ENCODE results near the gene MYOF. TPM values are rescaled to one million over a fixed set of nuclear protein-coding genes. Genes with fewer than 3 reads are reported as not detected.

MYOF gene
- total RNA-seq, 1 experiment from 2014 or later, result 3.0 TPM

- Histone ChIP-seq H3K27me3 (ENCODE audit: control insufficient read depth, insufficient read depth, low read length) (no peaks in the 10 kb centered on the region), H3K36me3 (replicated peaks; ENCODE audit: control insufficient read depth, insufficient read depth, low read length) (no peaks in the 10 kb centered on the region), H3K4me3 (ENCODE audit: insufficient read depth, low read depth, low read length) (no peak overlapping the region)
- no peak for DNase-seq
Measured at GRCh38 chr10:93385345-93385744, 96.8 kb downstream of the MYOF start.

GRCh38 chr10:93384006-93384405 lies 98.1 kb downstream of the MYOF start:
- H3K36me3 ChIP-seq (replicated peaks; ENCODE audit: control insufficient read depth, insufficient read depth, low read length), result no peaks in the 10 kb centered on the region
- no peak for DNase-seq
- H3K27me3 ChIP-seq (ENCODE audit: control insufficient read depth, insufficient read depth, low read length), result no peaks in the 10 kb centered on the region
- H3K4me3 ChIP-seq (ENCODE audit: insufficient read depth, low read depth, low read length), result no peak overlapping the region

DNA sequence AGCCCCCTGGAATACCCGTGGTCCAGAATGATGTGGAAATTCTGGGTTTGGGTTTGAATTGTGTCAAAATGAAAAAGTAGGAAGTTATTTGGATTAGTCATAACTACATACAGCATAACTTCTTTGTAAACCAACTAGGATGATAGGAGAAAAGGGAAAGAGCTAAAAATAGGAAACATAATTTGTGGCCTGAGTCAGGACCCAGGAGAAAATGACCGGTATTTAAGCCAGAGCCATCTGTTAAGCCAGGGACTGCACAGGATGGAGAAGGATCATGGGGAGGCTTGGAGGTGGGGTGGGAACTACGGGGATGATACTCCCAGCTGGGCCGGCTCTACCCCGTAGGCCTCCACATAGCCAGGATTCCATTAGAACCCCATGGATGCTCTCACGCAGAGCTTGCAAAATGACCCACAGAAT lies 98.6 kb downstream of the MYOF start:
- H3K36me3 ChIP-seq (replicated peaks; ENCODE audit: control insufficient read depth, insufficient read depth, low read length), result no peaks in the 10 kb centered on the region
- H3K27me3 ChIP-seq (ENCODE audit: control insufficient read depth, insufficient read depth, low read length), result no peaks in the 10 kb centered on the region
- no peak for DNase-seq
- no peak overlapping the region for H3K4me3 ChIP-seq (ENCODE audit: insufficient read depth, low read depth, low read length)

DNA sequence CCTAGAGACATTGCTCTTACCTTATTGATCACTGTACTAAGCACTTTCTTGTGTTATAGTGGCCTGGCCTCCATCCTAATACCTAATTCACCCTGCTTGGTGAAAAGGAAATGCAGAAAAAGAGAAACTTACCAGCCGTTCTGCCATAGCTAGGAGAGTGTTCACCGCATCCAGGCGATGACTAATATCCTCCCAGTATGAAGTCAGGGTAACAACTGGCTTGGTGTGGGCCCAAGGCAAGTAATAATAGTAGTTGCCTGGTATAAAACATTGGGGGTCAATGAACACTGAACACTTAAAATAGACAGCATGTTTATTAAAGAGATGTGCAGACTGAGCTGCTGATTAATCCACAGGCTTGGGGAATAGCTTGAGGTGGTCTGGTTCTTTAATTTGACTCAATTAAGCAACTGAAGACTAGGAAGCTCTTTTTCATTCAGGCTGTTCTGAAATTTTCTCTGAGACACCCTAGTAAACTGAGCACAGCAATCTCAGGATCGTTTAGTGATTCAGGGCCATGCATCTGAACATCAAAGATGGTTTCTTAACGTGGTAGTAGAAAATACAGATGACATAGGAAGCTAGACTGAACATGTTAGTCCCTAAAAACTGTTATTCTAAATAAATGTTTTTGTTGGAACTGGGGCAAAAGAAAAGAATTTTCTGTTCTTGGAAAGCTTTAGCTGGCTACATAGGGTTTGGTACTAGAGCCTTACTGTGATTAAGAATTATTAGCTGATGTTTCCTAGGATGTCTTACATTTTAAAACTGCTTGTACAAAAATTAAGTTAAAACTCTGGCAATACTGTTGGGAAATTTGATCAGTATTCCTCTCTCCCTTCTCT lies 102.2 kb downstream of the MYOF start:
- no peak for DNase-seq
- Histone ChIP-seq H3K4me3 (ENCODE audit: insufficient read depth, low read depth, low read length) (no peak overlapping the region), H3K27me3 (ENCODE audit: control insufficient read depth, insufficient read depth, low read length) (no peaks in the 10 kb centered on the region), H3K36me3 (replicated peaks; ENCODE audit: control insufficient read depth, insufficient read depth, low read length) (no peaks in the 10 kb centered on the region)

- DNase-seq, result no peak
- H3K4me3 ChIP-seq (ENCODE audit: insufficient read depth, low read depth, low read length), result no peak overlapping the region
- no peaks in the 10 kb centered on the region for H3K27me3 ChIP-seq (ENCODE audit: control insufficient read depth, insufficient read depth, low read length)
- H3K36me3 ChIP-seq (replicated peaks; ENCODE audit: control insufficient read depth, insufficient read depth, low read length), result no peaks in the 10 kb centered on the region
Measured at GRCh38 chr10:93378997-93379730, 103.0 kb downstream of the MYOF start.

- DNase-seq, result no peak
- Histone ChIP-seq H3K27me3 (ENCODE audit: control insufficient read depth, insufficient read depth, low read length) (no peaks in the 10 kb centered on the region), H3K4me3 (ENCODE audit: insufficient read depth, low read depth, low read length) (no peak overlapping the region), H3K36me3 (replicated peaks; ENCODE audit: control insufficient read depth, insufficient read depth, low read length) (no peaks in the 10 kb centered on the region)
Measured at GRCh38 chr10:93378039-93378438, 104.1 kb downstream of the MYOF start.

- Histone ChIP-seq H3K36me3 (replicated peaks; ENCODE audit: control insufficient read depth, insufficient read depth, low read length) (no peaks in the 10 kb centered on the region), H3K4me3 (ENCODE audit: insufficient read depth, low read depth, low read length) (no peak overlapping the region), H3K27me3 (ENCODE audit: control insufficient read depth, insufficient read depth, low read length) (no peaks in the 10 kb centered on the region)
- peak; percentile 68 for DNase-seq
Measured at GRCh38 chr10:93376372-93377293, 105.5 kb downstream of the MYOF start.

- H3K27me3 ChIP-seq (ENCODE audit: control insufficient read depth, insufficient read depth, low read length), result no peaks in the 10 kb centered on the region
- DNase-seq, result no peak
- no peaks in the 10 kb centered on the region for H3K36me3 ChIP-seq (replicated peaks; ENCODE audit: control insufficient read depth, insufficient read depth, low read length)
- H3K4me3 ChIP-seq (ENCODE audit: insufficient read depth, low read depth, low read length), result no peak overlapping the region
Measured at GRCh38 chr10:93370961-93371360, 111.2 kb downstream of the MYOF start.

DNA sequence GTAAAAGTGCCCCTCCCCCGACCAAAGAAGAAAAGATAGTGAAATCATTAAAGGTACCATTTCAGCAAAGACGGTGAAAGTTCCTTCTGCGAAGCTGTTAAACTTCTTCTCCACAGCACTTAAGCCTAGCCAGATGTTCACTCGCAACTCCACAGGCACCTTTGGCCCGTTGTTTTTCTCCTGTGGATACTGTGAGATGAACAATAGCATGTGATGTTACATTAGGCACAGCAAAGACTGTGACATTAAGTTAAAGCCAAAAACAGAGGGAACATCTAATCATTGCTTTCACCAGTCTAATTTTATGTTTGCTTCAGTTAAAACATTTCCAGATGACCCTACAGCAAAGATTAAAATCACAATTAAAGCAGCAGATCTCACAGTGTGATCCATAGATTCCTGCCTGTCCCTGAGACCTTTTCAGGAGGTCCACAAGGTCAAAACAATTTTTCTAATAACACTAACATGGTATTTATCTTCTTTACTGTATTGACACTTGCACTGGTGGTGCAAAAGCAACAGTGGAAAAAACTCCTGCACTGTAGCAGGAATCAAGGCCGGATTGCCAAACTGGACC lies 112.5 kb downstream of the MYOF start:
- no peaks in the 10 kb centered on the region for H3K27me3 ChIP-seq (ENCODE audit: control insufficient read depth, insufficient read depth, low read length)
- DNase-seq, result no peak
- no peaks in the 10 kb centered on the region for H3K36me3 ChIP-seq (replicated peaks; ENCODE audit: control insufficient read depth, insufficient read depth, low read length)
- H3K4me3 ChIP-seq (ENCODE audit: insufficient read depth, low read depth, low read length), result no peak overlapping the region

DNA sequence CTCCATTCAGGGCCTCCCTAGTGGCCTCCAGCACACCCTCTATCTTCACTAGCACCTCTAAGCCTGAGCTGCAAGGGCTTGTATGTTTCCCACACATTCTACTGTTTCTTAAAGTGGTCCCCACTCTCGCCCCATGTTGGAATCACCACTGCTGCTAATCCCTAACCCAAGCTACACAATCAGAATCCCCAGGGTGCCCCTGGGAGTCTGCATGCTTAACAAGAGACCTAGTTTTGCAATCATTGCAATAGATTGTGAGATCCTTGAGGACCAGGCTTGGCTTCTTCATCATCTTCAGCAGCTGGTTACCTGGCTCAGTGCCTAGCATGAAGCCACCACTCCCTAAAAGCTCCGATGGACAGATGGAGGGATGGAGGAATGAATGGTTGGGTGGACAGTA lies 113.9 kb downstream of the MYOF start:
- Histone ChIP-seq H3K27me3 (ENCODE audit: control insufficient read depth, insufficient read depth, low read length) (no peaks in the 10 kb centered on the region), H3K4me3 (ENCODE audit: insufficient read depth, low read depth, low read length) (no peak overlapping the region), H3K36me3 (replicated peaks; ENCODE audit: control insufficient read depth, insufficient read depth, low read length) (no peaks in the 10 kb centered on the region)
- no peak for DNase-seq

DNA sequence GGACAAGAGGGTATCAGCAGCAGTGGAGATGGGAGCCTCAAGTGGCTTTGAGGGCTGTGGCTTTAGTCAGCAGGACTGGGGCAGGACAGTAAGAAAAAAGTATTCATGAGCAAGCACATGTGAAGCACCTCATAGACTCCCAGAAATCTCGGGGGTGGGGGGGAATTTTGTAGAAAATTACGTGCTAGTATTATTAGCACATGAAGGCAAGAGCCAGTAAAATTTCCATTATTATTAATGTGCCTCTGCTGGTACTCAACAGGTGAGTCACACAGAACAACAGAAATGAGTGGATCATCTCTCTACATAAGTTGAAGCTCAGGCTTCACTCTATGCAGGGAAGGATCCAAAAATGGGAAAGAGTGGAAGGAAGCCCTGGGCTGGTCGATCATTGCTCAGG lies 114.5 kb downstream of the MYOF start:
- H3K36me3 ChIP-seq (replicated peaks; ENCODE audit: control insufficient read depth, insufficient read depth, low read length), result no peaks in the 10 kb centered on the region

GRCh38 chr10:93364966-93365365 lies 117.2 kb downstream of the MYOF start:
- H3K27me3 ChIP-seq (ENCODE audit: control insufficient read depth, insufficient read depth, low read length), result no peaks in the 10 kb centered on the region
- no peak overlapping the region for H3K4me3 ChIP-seq (ENCODE audit: insufficient read depth, low read depth, low read length)
- no peak for DNase-seq
- no peaks in the 10 kb centered on the region for H3K36me3 ChIP-seq (replicated peaks; ENCODE audit: control insufficient read depth, insufficient read depth, low read length)

More for the DNA sequence above, 114.5 kb downstream of the MYOF start:
- Histone ChIP-seq H3K27me3 (ENCODE audit: control insufficient read depth, insufficient read depth, low read length) (no peaks in the 10 kb centered on the region), H3K4me3 (ENCODE audit: insufficient read depth, low read depth, low read length) (no peak overlapping the region)
- no peak for DNase-seq

- DNase-seq, result no peak
- H3K36me3 ChIP-seq (replicated peaks; ENCODE audit: control insufficient read depth, insufficient read depth, low read length), result no peaks in the 10 kb centered on the region
Measured at GRCh38 chr10:93363891-93364648, 118.1 kb downstream of the MYOF start.

More at GRCh38 chr10:93363891-93364648, 118.1 kb downstream of the MYOF start:
- Histone ChIP-seq H3K27me3 (ENCODE audit: control insufficient read depth, insufficient read depth, low read length) (no peaks in the 10 kb centered on the region), H3K4me3 (ENCODE audit: insufficient read depth, low read depth, low read length) (no peak overlapping the region)
